OCI-LY1 (cell line): Measurements from ENCODE around the gene CRHR1.

Experiments
- H2AFZ ChIP-seq: fragments of 200-600 bp; sonication (generic), shearing (Covaris generic); 2 replicates; pipeline ENCODE4 v1.6.0; 2014; ENCODE audit warnings: antibody characterized with exemption, mild to moderate bottlenecking, low read length
- H3F3A ChIP-seq: fragments of 200-600 bp; sonication (generic), shearing (Covaris generic); 2 replicates; pipeline ENCODE4 v1.6.0; 2014; ENCODE audit warnings: mild to moderate bottlenecking, antibody characterized with exemption, low read length, moderate library complexity; ENCODE audit not compliant: insufficient read depth
- H3K27ac ChIP-seq: fragments of 200-600 bp; sonication (generic); 2 replicates; pipeline ENCODE4 v1.5.1; 2014; ENCODE audit warnings: low read length, mixed run types, mild to moderate bottlenecking, low read depth; ENCODE audit not compliant: poor library complexity, severe bottlenecking
- H3K27me3 ChIP-seq: fragments of 200-600 bp; sonication (generic); 2 replicates; pipeline ENCODE4 v1.6.0; 2014; ENCODE audit warnings: antibody characterized with exemption, mild to moderate bottlenecking, low read length, moderate library complexity; ENCODE audit not compliant: insufficient read depth
- H3K36me3 ChIP-seq: fragments of 200-600 bp; sonication (generic); 2 replicates; pipeline ENCODE4 v1.6.1; 2014; ENCODE audit warnings: mild to moderate bottlenecking, antibody characterized with exemption, low read length, moderate library complexity, mixed read lengths; ENCODE audit not compliant: insufficient read depth
- H3K4me1 ChIP-seq: fragments of 200-600 bp; sonication (generic); 2 replicates; pipeline ENCODE4 v1.5.1; 2014; ENCODE audit warnings: mild to moderate bottlenecking, low read length, moderate library complexity; ENCODE audit not compliant: insufficient read depth, severe bottlenecking
- H3K4me2 ChIP-seq: fragments of 200-600 bp; sonication (generic), shearing (Covaris generic); 2 replicates; pipeline ENCODE4 v1.6.1; 2014; ENCODE audit warnings: low read length
- H3K4me3 ChIP-seq: fragments of 200-600 bp; sonication (generic); 2 replicates; pipeline ENCODE4 v1.5.1; 2014; ENCODE audit warnings: low read length, low read depth, mild to moderate bottlenecking, mixed read lengths; ENCODE audit not compliant: poor library complexity, severe bottlenecking
- H3K79me2 ChIP-seq: fragments of 200-600 bp; shearing (Covaris generic); 2 replicates; pipeline ENCODE4 v1.6.1; 2016; ENCODE audit warnings: mixed run types, low read length, mixed read lengths; ENCODE audit not compliant: insufficient read depth
- H3K9ac ChIP-seq: fragments of 200-600 bp; sonication (generic), shearing (Covaris generic); 2 replicates; pipeline ENCODE4 v1.6.1; 2014; ENCODE audit warnings: mild to moderate bottlenecking, low read length, mixed read lengths
- H3K9me2 ChIP-seq: fragments of 200-600 bp; sonication (generic), shearing (Covaris generic); 2 replicates; pipeline ENCODE4 v1.6.1; 2014; ENCODE audit warnings: low read depth, mild to moderate bottlenecking, low read length, mixed read lengths
- H3K9me3 ChIP-seq: fragments of 200-600 bp; shearing (Covaris generic); 2 replicates; pipeline ENCODE4 v1.6.1; 2014; ENCODE audit warnings: low read length, mixed read lengths
- H4K20me1 ChIP-seq: fragments of 200-600 bp; sonication (generic), shearing (Covaris generic); 2 replicates; pipeline ENCODE4 v1.6.0; 2016; ENCODE audit warnings: mild to moderate bottlenecking, low read length; ENCODE audit not compliant: insufficient read depth
- EZH2 ChIP-seq: fragments of 200-600 bp; sonication (generic), shearing (Covaris generic); IDR thresholded peaks from 2 replicates; pipeline ENCODE4 v1.8.0; 2017; ENCODE audit warnings: borderline replicate concordance, mixed run types, mild to moderate bottlenecking, antibody characterized with exemption, low read length, moderate library complexity, mixed read lengths
- TF ChIP-seq, protein P1 (sequence below): fragments of 200-600 bp; sonication (generic), shearing (Covaris generic); IDR thresholded peaks from 2 replicates; pipeline ENCODE4 v1.5.1; 2017; ENCODE audit warnings: mild to moderate bottlenecking, antibody characterized with exemption, low read length, moderate library complexity, mixed read lengths

CRHR1 gene

DNA sequence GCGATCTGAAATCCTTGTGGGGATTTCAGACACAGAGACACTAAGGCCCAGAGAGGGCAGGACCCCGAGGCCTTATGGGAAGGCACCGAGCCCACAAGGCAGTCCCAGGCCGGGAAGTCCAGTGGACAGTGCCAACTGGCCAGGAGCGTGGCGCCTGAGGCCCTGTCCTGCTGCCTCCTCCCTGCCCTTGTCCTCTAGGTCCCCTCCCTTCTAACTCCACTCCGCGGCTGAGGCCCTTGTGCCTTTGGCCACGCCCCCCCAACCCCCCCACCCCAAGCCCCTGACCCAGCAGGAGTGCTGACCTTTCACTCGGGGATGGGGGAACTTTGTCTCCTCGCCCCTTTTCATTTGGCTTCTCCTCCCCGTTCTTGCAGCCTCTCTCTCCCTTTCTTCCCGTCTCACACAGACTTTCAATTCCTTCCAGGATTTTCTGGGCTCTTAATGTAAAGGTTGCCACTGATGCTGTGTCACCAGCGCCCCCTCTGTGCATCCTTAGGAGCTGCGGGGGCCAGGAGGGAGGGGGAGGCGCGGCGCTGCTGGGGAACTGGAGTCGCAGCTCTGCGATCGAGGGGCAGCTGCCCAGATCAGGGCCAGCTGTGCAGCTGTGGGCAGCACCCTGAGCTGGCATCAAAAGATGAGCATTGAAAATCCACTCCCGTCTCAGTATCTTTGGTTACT, 29.1 kb downstream of the CRHR1 start:
- Histone ChIP-seq H3K27me3 (no peaks in the 10 kb centered on the region; the same call in 1 of the 2 replicates), H3K9ac (no peak overlapping the region), H3K9me2 (no peaks in the 10 kb centered on the region)

DNA sequence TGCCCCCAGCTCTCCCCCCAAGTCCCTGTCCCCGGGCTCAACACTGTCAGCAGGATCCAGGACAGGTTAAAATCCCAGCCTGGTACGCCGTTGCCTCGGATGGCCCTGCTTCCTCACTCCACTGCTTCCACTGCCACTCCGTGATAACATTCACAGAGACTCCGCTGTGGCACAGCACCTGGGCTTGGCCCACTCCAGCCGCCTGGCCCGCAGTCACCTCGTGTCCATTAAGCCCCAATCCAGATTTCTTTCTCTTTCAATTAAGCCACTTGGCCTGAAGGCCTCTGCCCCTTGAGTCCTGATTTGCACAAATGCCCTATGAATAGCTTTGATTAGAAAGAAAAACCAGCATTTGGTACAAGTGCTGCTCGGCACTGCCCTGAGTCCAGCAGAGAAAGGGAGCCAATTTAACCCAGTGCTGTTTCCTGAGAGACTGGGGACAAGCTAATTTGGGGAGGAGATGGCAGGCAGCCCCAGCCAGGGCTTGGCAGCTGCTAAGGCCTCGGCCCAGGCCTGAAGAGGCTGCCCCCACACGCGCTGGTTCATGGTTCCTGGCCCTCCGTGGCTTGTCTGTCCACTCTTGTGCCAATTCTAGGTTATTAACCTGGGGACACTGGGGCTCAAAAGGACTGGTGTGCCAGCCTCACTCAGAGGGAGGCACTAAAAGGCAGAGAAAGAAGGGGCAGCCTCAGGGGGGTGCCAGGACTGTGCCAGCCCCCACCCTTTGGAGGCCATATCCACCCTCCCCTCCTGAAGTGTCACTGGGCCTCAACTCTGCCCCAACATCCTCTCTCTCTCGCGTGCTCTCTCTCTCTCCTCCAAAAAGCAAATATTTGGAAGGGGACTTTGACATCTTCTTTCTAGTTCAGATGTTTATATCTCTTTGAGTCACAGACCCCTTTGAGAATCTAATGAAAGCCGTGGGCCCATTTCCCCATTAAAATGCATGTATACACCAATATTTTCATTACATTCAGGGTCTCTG, 30.8 kb downstream of the CRHR1 start:
- H3K4me1 ChIP-seq, result no peaks in the 10 kb centered on the region
- H3F3A ChIP-seq, result no peaks in the 10 kb centered on the region
- no peaks in the 10 kb centered on the region; the same call in 1 of the 2 replicates for H3K27me3 ChIP-seq

More for the DNA sequence above, 29.1 kb downstream of the CRHR1 start:
- Histone ChIP-seq H4K20me1 (no peaks in the 10 kb centered on the region), H3F3A (no peaks in the 10 kb centered on the region), H3K79me2 (no peaks in the 10 kb centered on the region), H3K36me3 (no peaks in the 10 kb centered on the region), H3K4me1 (no peaks in the 10 kb centered on the region), H3K9me3 (no peaks in the 10 kb centered on the region), H3K4me2 (no peak overlapping the region), H3K4me3 (no peak overlapping the region), H2AFZ (no peak overlapping the region), H3K27ac (no peak overlapping the region)
- TF ChIP-seq, protein P1, sequence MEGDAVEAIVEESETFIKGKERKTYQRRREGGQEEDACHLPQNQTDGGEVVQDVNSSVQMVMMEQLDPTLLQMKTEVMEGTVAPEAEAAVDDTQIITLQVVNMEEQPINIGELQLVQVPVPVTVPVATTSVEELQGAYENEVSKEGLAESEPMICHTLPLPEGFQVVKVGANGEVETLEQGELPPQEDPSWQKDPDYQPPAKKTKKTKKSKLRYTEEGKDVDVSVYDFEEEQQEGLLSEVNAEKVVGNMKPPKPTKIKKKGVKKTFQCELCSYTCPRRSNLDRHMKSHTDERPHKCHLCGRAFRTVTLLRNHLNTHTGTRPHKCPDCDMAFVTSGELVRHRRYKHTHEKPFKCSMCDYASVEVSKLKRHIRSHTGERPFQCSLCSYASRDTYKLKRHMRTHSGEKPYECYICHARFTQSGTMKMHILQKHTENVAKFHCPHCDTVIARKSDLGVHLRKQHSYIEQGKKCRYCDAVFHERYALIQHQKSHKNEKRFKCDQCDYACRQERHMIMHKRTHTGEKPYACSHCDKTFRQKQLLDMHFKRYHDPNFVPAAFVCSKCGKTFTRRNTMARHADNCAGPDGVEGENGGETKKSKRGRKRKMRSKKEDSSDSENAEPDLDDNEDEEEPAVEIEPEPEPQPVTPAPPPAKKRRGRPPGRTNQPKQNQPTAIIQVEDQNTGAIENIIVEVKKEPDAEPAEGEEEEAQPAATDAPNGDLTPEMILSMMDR, result no peak
- no peak for TF ChIP-seq EZH2

DNA sequence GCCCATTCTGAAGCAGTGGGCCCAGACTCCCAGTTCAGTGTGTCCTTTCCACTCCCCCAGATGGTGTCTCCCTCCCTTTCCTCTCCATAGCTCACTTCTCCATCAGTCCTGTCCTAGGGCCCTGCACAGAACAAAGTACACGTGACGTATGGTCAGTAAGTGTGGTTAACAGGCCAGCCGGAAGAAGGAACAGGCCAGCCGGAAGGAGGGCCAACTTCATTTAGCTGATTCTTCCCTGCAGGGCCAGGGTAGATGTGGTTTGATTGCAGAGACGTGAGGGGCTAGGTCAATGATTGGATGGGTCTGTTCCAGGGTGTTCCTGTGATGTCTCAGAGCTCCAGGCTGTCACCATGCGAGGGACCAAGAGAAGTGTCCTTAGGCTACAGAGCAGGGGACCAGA, 31.6 kb downstream of the CRHR1 start:
- TF ChIP-seq EZH2, result no peak
- TF ChIP-seq, protein P1, result no peak
- no peak overlapping the region for H3K9ac ChIP-seq
- H4K20me1 ChIP-seq, result no peaks in the 10 kb centered on the region
- no peaks in the 10 kb centered on the region for H3K4me1 ChIP-seq
- H3K27ac ChIP-seq, result no peak overlapping the region
- H3K79me2 ChIP-seq, result no peaks in the 10 kb centered on the region
- no peaks in the 10 kb centered on the region for H3K9me3 ChIP-seq
- no peak overlapping the region for H2AFZ ChIP-seq
- H3K9me2 ChIP-seq, result no peaks in the 10 kb centered on the region
- no peak overlapping the region for H3K4me2 ChIP-seq
- no peaks in the 10 kb centered on the region for H3K36me3 ChIP-seq
- H3K27me3 ChIP-seq, result no peaks in the 10 kb centered on the region; the same call in none of the 2 replicates
- H3K4me3 ChIP-seq, result no peak overlapping the region
- H3F3A ChIP-seq, result no peaks in the 10 kb centered on the region

More for the DNA sequence above, 30.8 kb downstream of the CRHR1 start:
- no peaks in the 10 kb centered on the region for H3K9me3 ChIP-seq
- H3K79me2 ChIP-seq, result no peaks in the 10 kb centered on the region
- H4K20me1 ChIP-seq, result no peaks in the 10 kb centered on the region
- H3K9ac ChIP-seq, result no peak overlapping the region
- H3K27ac ChIP-seq, result no peak overlapping the region
- H3K9me2 ChIP-seq, result no peaks in the 10 kb centered on the region
- no peak overlapping the region for H3K4me3 ChIP-seq
- no peak overlapping the region for H2AFZ ChIP-seq
- no peak overlapping the region for H3K4me2 ChIP-seq
- no peaks in the 10 kb centered on the region for H3K36me3 ChIP-seq
- TF ChIP-seq EZH2, result no peak
- TF ChIP-seq, protein P1, result no peak
